HepG2 (cell line): Measurements from ENCODE around the gene FCN1. TPM values are rescaled to one million over a fixed set of nuclear protein-coding genes. Genes with fewer than 3 reads are reported as not detected.

Source experiments
- ATAC-seq: fragments of 200-7000 bp; cut with Tn5 transposase; 3 replicates; pipeline ENCODE4 v1.9.1; 2020; ENCODE audit warnings: mild to moderate bottlenecking, moderate library complexity
- Bru-seq: library from RNA; stranded (reverse); fragments of 400-500 nt; gene quantifications from one replicate; lab custom pipeline; 2021; lab: Mats Ljungman, UMichigan
- BruChase-seq, 2 experiments: library from RNA; stranded (reverse); fragments of 400-500 nt; gene quantifications; one replicate each; lab custom pipeline; 2021; lab: Mats Ljungman, UMichigan
- BruUV-seq: library from RNA; stranded (reverse); fragments of 400-500 nt; replicated peaks from 2 replicates; lab custom pipeline; 2021; lab: Mats Ljungman, UMichigan
- CTCF ChIA-PET: fragments of 300-600 bp; formaldehyde crosslinking; extraction: SDS; loops from one replicate; lab custom pipeline; 2021; ENCODE audit warnings: low total read pairs, inconsistent platforms, low intra/inter-chr PET ratio; lab: Yijun Ruan, JAX
- POLR2A ChIA-PET: fragments of 350-600 bp; sonication (Branson Sonifier 250); formaldehyde crosslinking; loops from one replicate; lab custom pipeline; 2020; ENCODE audit warnings: antibody characterized with exemption, inconsistent platforms; lab: Yijun Ruan, JAX
- DNase-seq: peaks from one replicate; pipeline ENCODE4 v3.0.0-alpha.2; 2015; ENCODE audit warnings: low spot score
- FAIRE-seq: peaks from 3 replicates; lab custom pipeline; 2011; peaks lifted over from hg19 to GRCh38; lab: Jason Lieb, UNC
- H2AFZ ChIP-seq: one replicate; pipeline ENCODE4 v1.6.1; 2011; ENCODE audit warnings: low read length, inconsistent platforms
- H3K27ac ChIP-seq: fragments of 300-600 bp; 3 replicates; pipeline ENCODE4 v1.8.0; 2011; ENCODE audit warnings: mixed run types, mild to moderate bottlenecking, mixed read lengths, low read length, inconsistent platforms; ENCODE audit not compliant: insufficient read depth; ENCODE audit errors: extremely low read length
- H3K27me3 ChIP-seq, 2 experiments: fragments of 200-600 bp in 1 of 2; 2 replicates in 1 of 2; 3 replicates in 1 of 2; pipeline versions ENCODE4 v1.6.0 to v1.8.0; 2011; ENCODE audit warnings: low read length in 2 of 2, mild to moderate bottlenecking in 2 of 2, moderate library complexity in 2 of 2, inconsistent platforms in 1 of 2; ENCODE audit not compliant: insufficient read depth in 2 of 2, control insufficient read depth in 1 of 2
- H3K36me3 ChIP-seq, 2 experiments: fragments of 200-600 bp in 1 of 2; replicated peaks in 1 of 2; 2 replicates in 1 of 2; 3 replicates in 1 of 2; pipeline versions ENCODE4 v1.5.1 to v1.8.0; 2011; ENCODE audit warnings: low read length in 2 of 2, inconsistent platforms in 1 of 2; ENCODE audit not compliant: insufficient read depth in 2 of 2, control insufficient read depth in 1 of 2
- H3K4me1 ChIP-seq: 2 replicates; pipeline ENCODE4 v1.5.1; 2012; ENCODE audit warnings: low read length, inconsistent platforms; ENCODE audit not compliant: insufficient read depth
- H3K4me2 ChIP-seq: 2 replicates; pipeline ENCODE4 v1.6.0; 2011; ENCODE audit warnings: low read depth, low read length, inconsistent platforms
- H3K4me3 ChIP-seq, 3 experiments: fragments of 200-600 bp in 1 of 3; sonication (generic), shearing (Covaris generic) in 1 of 3; replicated peaks in 1 of 3; 2 replicates each; pipeline ENCODE4 v1.5.1; 2011 to 2016; ENCODE audit warnings: low read length in 3 of 3, inconsistent platforms in 2 of 3, low read depth in 2 of 3, mild to moderate bottlenecking in 2 of 3, control low read depth in 1 of 3, mixed read lengths in 1 of 3; ENCODE audit not compliant: insufficient read depth in 1 of 3
- H3K79me2 ChIP-seq: one replicate; pipeline ENCODE4 v1.6.1; 2011; ENCODE audit warnings: low read length, inconsistent platforms; ENCODE audit not compliant: insufficient read depth
- H3K9ac ChIP-seq: 2 replicates; pipeline ENCODE4 v1.6.0; 2011; ENCODE audit warnings: mild to moderate bottlenecking, low read depth, low read length, inconsistent platforms; ENCODE audit not compliant: insufficient read depth
- H3K9me3 ChIP-seq: 2 replicates; pipeline ENCODE4 v1.5.1; 2012; ENCODE audit warnings: mild to moderate bottlenecking, low read length
- H4K20me1 ChIP-seq: 2 replicates; pipeline ENCODE4 v1.6.0; 2011; ENCODE audit warnings: inconsistent platforms, mild to moderate bottlenecking, low read length, moderate library complexity; ENCODE audit not compliant: insufficient read depth
- PCBP1 ChIP-seq: fragments of 200-400 bp; formaldehyde crosslinking; IDR thresholded peaks from 2 replicates; pipeline ENCODE4 v1.6.1; 2017; ENCODE audit warnings: mild to moderate bottlenecking, low read depth, low read length, borderline replicate concordance
- RBAK ChIP-seq: sonication (generic); formaldehyde crosslinking; IDR thresholded peaks from 2 replicates; pipeline ENCODE4 v1.5.1; 2020; ENCODE audit warnings: mild to moderate bottlenecking, missing genetic modification reagents
- WGBS: methylation state at CpG from one replicate; pipeline ENCODE4 v1.1.6; 2017; ENCODE audit warnings: low lambda C conversion rate; 5-methylcytosine and 5-hydroxymethylcytosine counted together
- in situ Hi-C: cut with HindIII; loops from 2 replicates; pipeline ENCODE4 v1.10.0; 2017; ENCODE audit warnings: low pct_unique_long_range_greater_than_20kb; ENCODE audit not compliant: extremely low pct_ligation_motif_present
- intact Hi-C: fragments of 100-400 bp; cut with micrococcal nuclease; formaldehyde crosslinking; loops from one replicate; pipeline ENCODE4 v1.10.0; 2022; ENCODE audit not compliant: unreplicated experiment
- long read RNA-seq, 2 experiments: library from RNA in 1 of 2; library from polyadenylated mRNA in 1 of 2; stranded (forward) in 1 of 2; unstranded in 1 of 2; transcript quantifications; one replicate each; pipeline ENCODE4 v2.0.0, GENCODE V29; 2019 to 2022
- polyA minus RNA-seq, 3 experiments: library from RNA; depleted of rRNA, polyadenylated mRNA; stranded (reverse); fragments of >200 nt; gene quantifications; 2 replicates each; pipeline ENCODE4 v1.2.3, GENCODE V29; 2011; ENCODE audit warnings: low replicate concordance in 1 of 3
- polyA plus RNA-seq, 8 experiments: library from polyadenylated mRNA; depleted of rRNA in 3 of 8; stranded (reverse) in 7 of 8; unstranded in 1 of 8; fragments of >200 nt; fragmentation: Illumina TruSeq in 4 of 8; extraction: Trizol in 4 of 8; gene quantifications; 2 replicates each; pipeline versions ENCODE4 v1.2.1 to v1.2.3, GENCODE V29; 2011 to 2016; ENCODE audit warnings: low read depth in 4 of 8, missing spikeins in 1 of 8, mixed read lengths in 1 of 8; ENCODE audit not compliant: insufficient read depth in 1 of 8
- total RNA-seq, 5 experiments: library from RNA; depleted of rRNA; stranded (reverse); fragments of >200 nt; fragmentation: Illumina TruSeq; extraction: Trizol; gene quantifications; 2 replicates each; pipeline ENCODE4 v1.2.3, GENCODE V29; 2016; ENCODE audit warnings: low read depth in 1 of 5

The FCN1 gene
- not detected in 2 replicates for total RNA-seq (2016; rRNA removed; fragmentation: Illumina TruSeq; extraction: Trizol)
- not detected in 2 replicates for total RNA-seq (2016; cell fraction: cytosol; rRNA removed; fragmentation: Illumina TruSeq; extraction: Trizol; ENCODE audit: low read depth)
- not detected in 2 replicates for total RNA-seq (2016; cell fraction: insoluble cytoplasmic fraction; rRNA removed; fragmentation: Illumina TruSeq; extraction: Trizol)
- not detected in 2 replicates for total RNA-seq (2016; cell fraction: membrane; rRNA removed; fragmentation: Illumina TruSeq; extraction: Trizol)
- not detected in 2 replicates for total RNA-seq (2016; cell fraction: nucleus; rRNA removed; fragmentation: Illumina TruSeq; extraction: Trizol)
- not detected in 2 replicates for polyA plus RNA-seq (2011; rRNA removed)
- polyA plus RNA-seq (2011; cell fraction: cytosol; rRNA removed), result not detected in 2 replicates
- polyA plus RNA-seq (2011; cell fraction: nucleus; rRNA removed), result not detected in 2 replicates
- not detected in 2 replicates for polyA plus RNA-seq (2012)
- polyA plus RNA-seq (2016; cell fraction: cytosol; fragmentation: Illumina TruSeq; extraction: Trizol; ENCODE audit: low read depth), result not detected in 2 replicates
- not detected in 2 replicates for polyA plus RNA-seq (2016; cell fraction: insoluble cytoplasmic fraction; fragmentation: Illumina TruSeq; extraction: Trizol; ENCODE audit: low read depth)
- not detected in 2 replicates for polyA plus RNA-seq (2016; cell fraction: membrane; fragmentation: Illumina TruSeq; extraction: Trizol; ENCODE audit: low read depth)
- polyA plus RNA-seq (2016; cell fraction: nucleus; fragmentation: Illumina TruSeq; extraction: Trizol; ENCODE audit: insufficient read depth, low read depth), result not detected in 2 replicates
- polyA minus RNA-seq (2011; rRNA and poly(A)+ RNA removed; ENCODE audit: low replicate concordance), result not detected in 2 replicates
- polyA minus RNA-seq (2011; cell fraction: cytosol; rRNA and poly(A)+ RNA removed), result not detected in 2 replicates
- not detected in 2 replicates for polyA minus RNA-seq (2011; cell fraction: nucleus; rRNA and poly(A)+ RNA removed)
- not detected for Bru-seq, nascent RNA
- not detected for BruChase-seq, experiment 1, labeled RNA remaining after a 6-hour chase
- BruChase-seq, experiment 2, labeled RNA remaining after a 2-hour chase, result not detected
- long read RNA-seq, experiment 1, result 0 reads
- long read RNA-seq, experiment 2, result 0 reads

DNA sequence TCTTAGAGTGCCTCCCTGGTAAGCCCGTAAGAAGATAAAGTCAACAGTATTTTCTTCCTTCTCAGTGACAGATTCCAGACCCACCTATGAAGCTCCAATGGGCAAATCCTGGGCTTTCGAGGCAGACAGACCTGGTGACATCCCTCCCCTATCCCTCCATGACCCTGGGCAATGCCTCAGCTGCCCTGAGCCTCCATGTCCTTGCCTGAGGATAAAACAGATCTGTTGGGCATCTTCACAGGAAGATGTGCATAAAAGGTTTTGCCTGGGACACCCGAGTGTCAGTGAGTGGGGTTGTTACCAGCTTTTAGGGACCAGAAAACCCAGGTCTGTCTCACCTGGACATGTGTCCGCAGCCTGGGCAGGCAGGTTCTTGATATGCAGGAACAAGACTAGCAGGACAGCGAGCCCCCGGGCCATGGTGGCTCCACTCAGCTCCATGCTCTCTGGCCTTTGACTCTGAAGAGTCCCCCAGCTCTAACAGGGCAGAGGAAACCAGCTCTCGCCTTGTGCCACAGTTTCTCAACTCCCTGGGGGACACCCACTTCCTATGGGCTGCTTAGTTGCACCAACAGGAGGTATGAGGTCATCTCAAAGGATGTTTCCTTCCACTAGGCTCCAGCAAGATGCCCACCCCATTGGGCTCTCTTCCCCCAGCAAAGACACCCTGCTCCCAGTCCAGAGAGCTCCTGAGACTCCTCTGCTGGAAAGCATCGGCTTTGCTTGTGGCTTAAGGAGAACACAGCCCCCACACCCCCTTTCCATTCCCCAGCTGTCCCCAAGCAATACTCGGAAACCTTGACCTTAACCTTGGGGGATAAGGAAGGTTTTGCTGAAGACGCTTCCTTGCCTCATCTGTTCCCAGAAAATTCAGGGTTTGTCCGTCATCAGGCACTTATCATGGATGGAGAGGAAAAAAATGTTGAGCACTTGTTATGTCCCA, at the start of gene FCN1:
FCN1 (minus strand) TSS at position 482 of the 943 bp plus-strand sequence; CDS start at position 441, 41 bp downstream.
- Histone ChIP-seq H3K27me3 (peaks cover 9 to 47% of the 10 kb centered on the region in 2 experiments; a peak in 4 of 5 replicates), H3K36me3 (no peaks in the 10 kb centered on the region), H3K9ac (no peak within 1 kb of the TSS), H2AFZ (no peak within 1 kb of the TSS), H3K9me3 (no peaks in the 10 kb centered on the region), H3K4me3 (no peak within 1 kb of the TSS), H4K20me1 (no peaks in the 10 kb centered on the region), H3K79me2 (no peaks in the 10 kb centered on the region), H3K27ac (no peak within 1 kb of the TSS), H3K4me2 (no peak within 1 kb of the TSS), H3K4me1 (no peaks in the 10 kb centered on the region)
- WGBS, result 6% methylated on average over 8 of the region's 11 CpGs
- DNase-seq (no peak), ATAC-seq (no peak), FAIRE-seq (no peak)
- ChIA-PET CTCF (no interaction called here), POLR2A (no interaction called here)
- no TSS peak for BruUV-seq
- intact Hi-C loops, result no loop called here
- in situ Hi-C loops, result no loop called here
- TF ChIP-seq RBAK (CRISPR knock-in tag), result no peak
- no peak for TF ChIP-seq PCBP1
